Testis (tissue), 2 donors: ENCODE measurements around the gene PLPPR4.

Experiments used
- CTCF ChIP-seq, 3 experiments: fragments of 450-650 bp in 2 of 3; fragments of 200-600 bp in 1 of 3; sonication (generic) in 1 of 3; IDR thresholded peaks; one replicate each; pipeline ENCODE4 v1.5.1; 2016 to 2019; ENCODE audit warnings: antibody characterized with exemption in 3 of 3, mild to moderate bottlenecking in 2 of 3, moderate library complexity in 1 of 3
- POLR2A ChIP-seq: fragments of 450-650 bp; IDR thresholded peaks from one replicate; pipeline ENCODE4 v1.6.1; 2017; ENCODE audit warnings: antibody characterized with exemption, mild to moderate bottlenecking, moderate library complexity

GRCh38 chr1:99250728-99251127 lies 13.6 kb upstream of the PLPPR4 start:
- TF ChIP-seq CTCF (IDR thresholded peaks at IDR 0.05) (no peak), POLR2A (no peak)
